ENCODE results near the gene SIX2.

SIX2 gene

DNA sequence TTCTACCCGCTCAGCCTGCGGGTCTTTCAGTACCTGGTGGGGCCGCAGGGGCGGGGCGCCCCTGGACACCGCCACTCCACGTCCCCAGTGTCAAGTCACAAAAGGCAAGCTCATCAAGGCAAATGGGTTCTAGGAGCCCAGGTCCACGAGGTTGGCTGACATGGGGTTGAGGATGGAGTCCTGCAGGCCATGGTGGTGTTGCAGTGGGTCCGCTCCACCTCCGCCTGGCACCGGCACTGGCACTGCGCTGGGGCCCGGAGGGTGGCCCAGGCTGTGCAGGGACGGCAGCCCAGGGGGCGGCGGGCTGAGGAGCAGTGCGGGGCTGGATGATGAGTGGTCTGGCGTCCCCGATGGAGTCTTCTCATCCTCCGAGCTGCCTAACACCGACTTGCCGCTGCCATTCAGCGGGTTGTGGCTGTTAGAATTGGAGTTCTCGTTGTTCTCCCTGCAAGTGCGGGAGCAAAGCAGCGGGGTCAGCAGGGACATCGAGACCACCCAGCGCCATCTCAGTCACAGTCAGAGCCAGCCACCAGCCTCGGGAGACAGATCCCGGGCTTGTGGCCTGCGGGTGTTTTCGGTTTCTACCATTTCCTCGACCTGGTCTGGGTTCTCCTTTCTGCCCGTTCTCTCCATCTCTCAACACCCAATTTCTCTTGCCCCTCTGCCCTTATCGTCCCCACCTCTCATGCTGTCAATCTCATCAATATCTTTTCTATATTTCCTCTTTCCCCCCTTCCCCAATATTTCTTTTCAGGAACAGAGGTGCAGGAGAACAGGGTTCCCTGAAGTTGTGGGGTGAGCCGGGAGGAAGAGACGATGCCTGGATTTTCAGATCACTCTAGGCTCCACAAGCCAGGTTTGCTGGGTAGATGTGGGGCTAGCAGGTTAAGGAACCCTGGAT is 3.0 kb downstream of the SIX2 start:
- no peak overlapping the region for H3K4me3 ChIP-seq (ENCODE audit: low read depth, low read length)
- TF ChIP-seq, protein P1, sequence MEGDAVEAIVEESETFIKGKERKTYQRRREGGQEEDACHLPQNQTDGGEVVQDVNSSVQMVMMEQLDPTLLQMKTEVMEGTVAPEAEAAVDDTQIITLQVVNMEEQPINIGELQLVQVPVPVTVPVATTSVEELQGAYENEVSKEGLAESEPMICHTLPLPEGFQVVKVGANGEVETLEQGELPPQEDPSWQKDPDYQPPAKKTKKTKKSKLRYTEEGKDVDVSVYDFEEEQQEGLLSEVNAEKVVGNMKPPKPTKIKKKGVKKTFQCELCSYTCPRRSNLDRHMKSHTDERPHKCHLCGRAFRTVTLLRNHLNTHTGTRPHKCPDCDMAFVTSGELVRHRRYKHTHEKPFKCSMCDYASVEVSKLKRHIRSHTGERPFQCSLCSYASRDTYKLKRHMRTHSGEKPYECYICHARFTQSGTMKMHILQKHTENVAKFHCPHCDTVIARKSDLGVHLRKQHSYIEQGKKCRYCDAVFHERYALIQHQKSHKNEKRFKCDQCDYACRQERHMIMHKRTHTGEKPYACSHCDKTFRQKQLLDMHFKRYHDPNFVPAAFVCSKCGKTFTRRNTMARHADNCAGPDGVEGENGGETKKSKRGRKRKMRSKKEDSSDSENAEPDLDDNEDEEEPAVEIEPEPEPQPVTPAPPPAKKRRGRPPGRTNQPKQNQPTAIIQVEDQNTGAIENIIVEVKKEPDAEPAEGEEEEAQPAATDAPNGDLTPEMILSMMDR (IDR thresholded peaks at IDR 0.05; ENCODE audit: low read depth, low read length): no peak

DNA sequence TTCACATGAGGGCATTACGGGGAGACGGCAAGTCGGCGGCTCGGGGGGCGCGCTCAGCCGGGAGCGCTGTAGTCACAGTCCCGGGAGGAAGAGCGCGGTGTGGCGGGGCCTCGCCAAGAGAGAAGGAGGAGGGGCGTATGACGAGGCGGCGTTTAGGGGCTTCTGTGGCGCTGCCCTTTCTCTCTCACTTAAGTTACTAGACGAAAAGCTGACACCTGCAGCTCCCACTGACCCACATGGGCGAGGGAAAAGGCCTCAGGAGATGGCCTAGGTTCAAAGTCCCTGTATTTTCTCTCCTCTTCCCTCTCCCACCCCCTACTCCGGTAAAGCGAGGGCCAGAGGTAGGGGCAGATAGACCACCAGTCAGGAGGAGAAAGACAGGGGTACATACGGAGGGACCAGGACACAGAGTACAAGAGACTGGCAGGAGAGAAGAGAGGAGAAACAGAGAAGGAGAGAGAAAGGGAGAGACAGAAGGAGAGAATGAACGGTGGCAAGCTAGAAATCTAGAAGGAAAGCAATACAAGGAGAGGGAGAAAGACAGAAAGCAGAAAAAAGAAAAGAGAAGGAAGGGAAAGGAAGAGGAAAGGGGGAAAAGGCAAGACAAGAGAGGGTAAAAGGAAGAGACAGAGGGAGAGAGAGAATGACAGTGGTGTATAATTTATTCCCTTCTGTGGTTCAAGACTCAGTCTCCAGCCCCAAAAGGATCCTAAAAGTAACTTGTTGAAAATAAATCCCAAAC is 3.8 kb downstream of the SIX2 start:
- TF ChIP-seq, protein P1 (IDR thresholded peaks at IDR 0.05; ENCODE audit: low read depth, low read length): no peak
- no peak overlapping the region for H3K4me3 ChIP-seq (ENCODE audit: low read depth, low read length)

DNA sequence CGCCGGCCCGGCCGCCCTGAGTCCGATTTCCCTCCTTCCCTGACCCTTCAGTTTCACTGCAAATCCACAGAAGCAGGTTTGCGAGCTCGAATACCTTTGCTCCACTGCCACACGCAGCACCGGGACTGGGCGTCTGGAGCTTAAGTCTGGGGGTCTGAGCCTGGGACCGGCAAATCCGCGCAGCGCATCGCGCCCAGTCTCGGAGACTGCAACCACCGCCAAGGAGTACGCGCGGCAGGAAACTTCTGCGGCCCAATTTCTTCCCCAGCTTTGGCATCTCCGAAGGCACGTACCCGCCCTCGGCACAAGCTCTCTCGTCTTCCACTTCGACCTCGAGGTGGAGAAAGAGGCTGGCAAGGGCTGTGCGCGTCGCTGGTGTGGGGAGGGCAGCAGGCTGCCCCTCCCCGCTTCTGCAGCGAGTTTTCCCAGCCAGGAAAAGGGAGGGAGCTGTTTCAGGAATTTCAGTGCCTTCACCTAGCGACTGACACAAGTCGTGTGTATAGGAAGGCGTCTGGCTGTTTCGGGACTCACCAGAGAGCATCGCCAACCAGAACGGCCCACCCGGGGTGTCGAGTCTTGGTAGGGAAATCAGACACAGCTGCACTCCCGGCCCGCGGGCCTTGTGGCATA is 4.6 kb downstream of the SIX2 start:
- TF ChIP-seq, protein P1 (IDR thresholded peaks at IDR 0.05; ENCODE audit: low read depth, low read length): no peak
- H3K4me3 ChIP-seq (ENCODE audit: low read depth, low read length): no peak overlapping the region; the same call in 1 of the 2 replicates

DNA sequence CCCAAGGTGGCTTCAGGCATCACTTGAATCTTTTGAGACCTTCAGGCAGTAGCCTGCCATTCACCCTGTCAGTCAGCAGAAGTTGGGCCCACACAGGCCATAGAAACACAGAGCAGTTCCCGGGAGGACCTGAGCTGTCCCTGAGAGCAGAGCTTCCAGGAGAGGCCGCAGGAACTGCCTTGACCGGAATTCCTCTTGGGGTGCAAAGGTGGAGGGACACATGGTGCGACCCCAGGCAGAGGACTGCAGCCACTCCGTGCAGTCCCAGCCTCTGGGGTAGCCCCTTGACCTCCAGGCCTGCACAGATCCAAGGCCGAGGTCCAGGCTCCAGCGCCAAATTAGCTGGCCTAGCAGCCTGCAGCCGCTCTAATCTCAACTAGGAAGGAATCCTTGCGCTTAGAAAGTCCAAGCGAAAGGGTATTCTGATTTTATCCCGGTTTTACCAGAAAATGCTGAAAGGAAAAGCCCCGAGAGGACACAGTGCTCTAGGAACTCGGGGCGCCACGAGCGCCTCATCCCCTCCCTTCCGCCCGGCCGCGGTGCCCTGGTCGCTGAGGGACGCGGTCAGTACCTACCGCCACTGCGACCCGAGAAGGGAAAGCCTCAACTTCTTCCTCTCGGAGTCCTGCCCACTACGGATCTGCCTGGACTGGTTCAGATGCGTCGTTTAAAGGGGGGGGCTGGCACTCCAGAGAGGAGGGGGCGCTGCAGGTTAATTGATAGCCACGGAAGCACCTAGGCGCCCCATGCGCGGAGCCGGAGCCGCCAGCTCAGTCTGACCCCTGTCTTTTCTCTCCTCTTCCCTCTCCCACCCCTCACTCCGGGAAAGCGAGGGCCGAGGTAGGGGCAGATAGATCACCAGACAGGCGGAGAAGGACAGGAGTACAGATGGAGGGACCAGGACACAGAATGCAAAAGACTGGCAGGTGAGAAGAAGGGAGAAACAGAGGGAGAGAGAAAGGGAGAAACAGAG is 5.4 kb downstream of the SIX2 start:
- no peak overlapping the region for H3K4me3 ChIP-seq (ENCODE audit: low read depth, low read length)
- TF ChIP-seq, protein P1 (IDR thresholded peaks at IDR 0.05; ENCODE audit: low read depth, low read length): no peak

DNA sequence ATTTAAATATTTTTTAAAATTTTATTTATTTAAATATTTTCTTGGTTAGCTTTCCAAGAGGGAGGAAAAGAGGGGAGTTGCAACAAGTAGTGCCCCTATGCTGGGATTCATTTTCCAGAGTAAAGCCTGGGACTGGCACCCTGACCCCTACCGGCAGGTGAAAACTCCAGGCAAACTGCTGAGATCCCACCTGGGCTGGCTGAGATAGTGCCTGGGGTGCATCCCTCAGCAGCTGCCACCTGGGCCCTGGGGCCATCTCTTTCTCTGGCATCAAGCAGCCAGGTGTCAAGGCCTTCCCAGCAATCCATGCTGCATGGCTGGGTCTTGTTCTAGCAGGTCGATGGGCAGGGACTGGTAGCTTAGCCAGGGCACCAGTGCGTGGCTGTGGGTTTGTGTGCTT is 6.6 kb downstream of the SIX2 start:
- TF ChIP-seq, protein P1 (IDR thresholded peaks at IDR 0.05; ENCODE audit: low read depth, low read length): no peak
- no peak overlapping the region for H3K4me3 ChIP-seq (ENCODE audit: low read depth, low read length)

DNA sequence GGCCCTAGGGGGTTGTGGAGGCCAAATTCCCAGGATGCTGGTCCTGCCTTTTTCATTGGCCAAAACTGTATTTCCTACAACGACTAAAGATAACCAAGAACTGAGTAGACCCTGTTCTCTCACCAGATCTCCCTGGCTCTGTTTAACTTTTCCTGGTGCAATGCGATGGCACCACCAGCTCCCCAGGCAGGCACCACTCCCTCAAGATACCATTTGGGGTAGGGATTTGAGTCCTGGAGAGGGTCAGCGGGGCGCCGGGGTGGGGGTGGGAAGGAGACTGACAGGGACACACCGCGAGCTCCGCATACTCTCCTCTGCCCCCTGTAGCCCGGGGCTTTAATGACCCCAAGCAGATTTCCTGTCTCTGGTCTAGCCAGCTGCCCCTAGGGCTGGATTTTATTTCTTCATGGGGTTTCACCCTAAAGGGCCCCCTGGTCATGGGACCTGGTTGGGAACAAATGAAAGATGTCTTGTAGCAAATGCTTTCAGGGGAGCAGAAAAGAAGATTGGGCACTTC is 7.3 kb downstream of the SIX2 start:
- TF ChIP-seq, protein P1 (IDR thresholded peaks at IDR 0.05; ENCODE audit: low read depth, low read length): no peak
- no peak overlapping the region for H3K4me3 ChIP-seq (ENCODE audit: low read depth, low read length)
